RWPE2 (cell line): Measurements from ENCODE around the gene BSG.

ENCODE experiments used
- ATAC-seq: fragments of 200-7000 bp; cut with Tn5 transposase; 3 replicates; pipeline ENCODE4 v1.9.1; 2021; ENCODE audit warnings: low read depth
- DNase-seq: peaks from one replicate; pipeline ENCODE4 v3.0.0-alpha.2; 2020; ENCODE audit warnings: low spot score
- H3K27ac ChIP-seq: fragments of 450-650 bp; 2 replicates; pipeline ENCODE4 v1.5.1; 2017; ENCODE audit warnings: mild to moderate bottlenecking; ENCODE audit not compliant: poor library complexity, severe bottlenecking
- H3K27me3 ChIP-seq: fragments of 250-450 bp; sonication (Bioruptor Pico); 2 replicates; pipeline ENCODE4 v1.5.1; 2021; ENCODE audit warnings: mild to moderate bottlenecking, moderate library complexity; ENCODE audit not compliant: insufficient read depth, poor library complexity, severe bottlenecking
- H3K36me3 ChIP-seq: fragments of 250-450 bp; sonication (Bioruptor Pico); 2 replicates; pipeline ENCODE4 v1.5.1; 2020; ENCODE audit warnings: low read depth, mild to moderate bottlenecking, moderate library complexity
- H3K4me1 ChIP-seq: fragments of 250-450 bp; sonication (Bioruptor Pico); 2 replicates; pipeline ENCODE4 v1.5.1; 2021; ENCODE audit warnings: mild to moderate bottlenecking, moderate library complexity; ENCODE audit not compliant: insufficient read depth, poor library complexity, severe bottlenecking
- H3K4me3 ChIP-seq: fragments of 250-450 bp; sonication (Bioruptor Pico); 2 replicates; pipeline ENCODE4 v1.5.1; 2021; ENCODE audit warnings: mild to moderate bottlenecking, moderate library complexity; ENCODE audit not compliant: severe bottlenecking
- H3K9me3 ChIP-seq: fragments of 250-450 bp; sonication (Bioruptor Pico); 2 replicates; pipeline ENCODE4 v1.5.1; 2021; ENCODE audit warnings: mild to moderate bottlenecking, moderate library complexity; ENCODE audit not compliant: severe bottlenecking
- TF ChIP-seq, protein P1 (sequence below): fragments of 450-650 bp; IDR thresholded peaks from one replicate; pipeline ENCODE4 v1.5.1; 2017; ENCODE audit warnings: mild to moderate bottlenecking, moderate library complexity; ENCODE audit not compliant: poor library complexity, severe bottlenecking

BSG gene

GRCh38 chr19:547836-548720 lies 24.3 kb upstream of the BSG start:
- DNase-seq (no peak), ATAC-seq (no peak; the same call in 2 of the 3 replicates)
- Histone ChIP-seq H3K9me3 (no peaks in the 10 kb centered on the region), H3K4me3 (no peak overlapping the region), H3K36me3 (no peaks in the 10 kb centered on the region), H3K27ac (no peak overlapping the region), H3K27me3 (no peaks in the 10 kb centered on the region), H3K4me1 (no peaks in the 10 kb centered on the region)
- TF ChIP-seq, protein P1, sequence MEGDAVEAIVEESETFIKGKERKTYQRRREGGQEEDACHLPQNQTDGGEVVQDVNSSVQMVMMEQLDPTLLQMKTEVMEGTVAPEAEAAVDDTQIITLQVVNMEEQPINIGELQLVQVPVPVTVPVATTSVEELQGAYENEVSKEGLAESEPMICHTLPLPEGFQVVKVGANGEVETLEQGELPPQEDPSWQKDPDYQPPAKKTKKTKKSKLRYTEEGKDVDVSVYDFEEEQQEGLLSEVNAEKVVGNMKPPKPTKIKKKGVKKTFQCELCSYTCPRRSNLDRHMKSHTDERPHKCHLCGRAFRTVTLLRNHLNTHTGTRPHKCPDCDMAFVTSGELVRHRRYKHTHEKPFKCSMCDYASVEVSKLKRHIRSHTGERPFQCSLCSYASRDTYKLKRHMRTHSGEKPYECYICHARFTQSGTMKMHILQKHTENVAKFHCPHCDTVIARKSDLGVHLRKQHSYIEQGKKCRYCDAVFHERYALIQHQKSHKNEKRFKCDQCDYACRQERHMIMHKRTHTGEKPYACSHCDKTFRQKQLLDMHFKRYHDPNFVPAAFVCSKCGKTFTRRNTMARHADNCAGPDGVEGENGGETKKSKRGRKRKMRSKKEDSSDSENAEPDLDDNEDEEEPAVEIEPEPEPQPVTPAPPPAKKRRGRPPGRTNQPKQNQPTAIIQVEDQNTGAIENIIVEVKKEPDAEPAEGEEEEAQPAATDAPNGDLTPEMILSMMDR = no peak

GRCh38 chr19:548886-549830 lies 23.2 kb upstream of the BSG start:
- TF ChIP-seq, protein P1 = no peak
- H3K36me3 ChIP-seq = no peaks in the 10 kb centered on the region
- ATAC-seq (no peak), DNase-seq (no peak)
- no peak overlapping the region for H3K27ac ChIP-seq
- H3K4me3 ChIP-seq = no peak overlapping the region
- no peaks in the 10 kb centered on the region for H3K27me3 ChIP-seq
- H3K4me1 ChIP-seq = no peaks in the 10 kb centered on the region
- no peaks in the 10 kb centered on the region for H3K9me3 ChIP-seq

DNA sequence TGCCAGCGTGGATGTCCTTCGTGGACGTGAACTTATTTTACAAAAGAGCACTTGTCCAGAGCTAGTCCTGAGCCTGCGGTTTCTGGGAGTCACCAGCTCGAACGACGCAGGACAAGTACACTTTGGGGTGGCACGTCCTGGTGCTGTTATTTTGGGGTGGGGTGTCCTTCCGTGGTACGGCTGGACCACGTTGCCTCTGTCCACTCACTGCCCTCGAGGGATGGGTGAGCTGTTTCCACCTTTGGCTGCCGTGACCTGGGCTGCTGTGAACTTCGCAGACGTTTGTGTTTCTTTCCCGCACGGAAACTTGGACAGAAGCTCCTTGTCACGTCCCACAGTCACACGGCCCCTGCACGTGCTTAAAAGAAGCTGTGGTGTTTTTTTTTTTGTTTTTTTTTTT lies 17.6 kb upstream of the BSG start:
- DNase-seq = no peak
- TF ChIP-seq, protein P1 = no peak
- no peak overlapping the region for H3K4me3 ChIP-seq
- no peaks in the 10 kb centered on the region for H3K36me3 ChIP-seq
- no peaks in the 10 kb centered on the region for H3K27me3 ChIP-seq
- no peak overlapping the region for H3K27ac ChIP-seq
- no peaks in the 10 kb centered on the region for H3K4me1 ChIP-seq
- H3K9me3 ChIP-seq = no peaks in the 10 kb centered on the region
- no peak for ATAC-seq

- H3K27me3 ChIP-seq = no peaks in the 10 kb centered on the region
- TF ChIP-seq, protein P1 = no peak
- ATAC-seq (no peak), DNase-seq (no peak)
- H3K9me3 ChIP-seq = no peaks in the 10 kb centered on the region
- no peak overlapping the region for H3K4me3 ChIP-seq
- H3K4me1 ChIP-seq = no peaks in the 10 kb centered on the region
- H3K36me3 ChIP-seq = no peaks in the 10 kb centered on the region
- H3K27ac ChIP-seq = no peak overlapping the region
Observed at GRCh38 chr19:555474-555808, 17.0 kb upstream of the BSG start.
